Measurements from ENCODE around the gene CADM2. TPM values are rescaled to one million over a fixed set of nuclear protein-coding genes. Genes with fewer than 3 reads are reported as not detected.

The CADM2 gene
- total RNA-seq, 1 experiment from 2014 or later = 0.64 TPM

DNA sequence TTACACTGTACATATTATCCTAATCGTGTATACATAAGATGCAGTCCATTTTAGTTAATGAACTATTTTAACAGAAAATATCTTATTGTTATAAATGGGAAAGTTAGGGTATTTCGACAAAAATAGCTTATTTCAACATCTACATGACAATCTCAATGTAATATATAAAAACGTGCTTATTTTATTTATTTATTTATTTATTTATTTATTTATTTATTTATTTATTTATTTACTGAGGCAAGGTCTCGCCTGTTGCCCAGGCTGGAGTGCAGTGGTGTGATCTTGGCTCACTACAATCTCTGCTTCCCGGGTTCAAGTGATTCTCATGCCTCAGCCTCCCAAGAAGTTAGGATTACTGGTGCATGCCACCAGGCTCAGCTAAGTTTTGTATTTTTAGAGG lies 614.2 kb downstream of the CADM2 start:
- intact Hi-C loops (cut with micrococcal nuclease; ENCODE audit: unreplicated experiment) (loop anchor here (10.0 kb wide), 2 partner anchors 208 to 1028 kb away; no protein-coding TSS in a partner anchor), in situ Hi-C loops (cut with HindIII; ENCODE audit: low pct_unique_long_range_greater_than_20kb, low sequenced_read_pairs) (no loop called here)

DNA sequence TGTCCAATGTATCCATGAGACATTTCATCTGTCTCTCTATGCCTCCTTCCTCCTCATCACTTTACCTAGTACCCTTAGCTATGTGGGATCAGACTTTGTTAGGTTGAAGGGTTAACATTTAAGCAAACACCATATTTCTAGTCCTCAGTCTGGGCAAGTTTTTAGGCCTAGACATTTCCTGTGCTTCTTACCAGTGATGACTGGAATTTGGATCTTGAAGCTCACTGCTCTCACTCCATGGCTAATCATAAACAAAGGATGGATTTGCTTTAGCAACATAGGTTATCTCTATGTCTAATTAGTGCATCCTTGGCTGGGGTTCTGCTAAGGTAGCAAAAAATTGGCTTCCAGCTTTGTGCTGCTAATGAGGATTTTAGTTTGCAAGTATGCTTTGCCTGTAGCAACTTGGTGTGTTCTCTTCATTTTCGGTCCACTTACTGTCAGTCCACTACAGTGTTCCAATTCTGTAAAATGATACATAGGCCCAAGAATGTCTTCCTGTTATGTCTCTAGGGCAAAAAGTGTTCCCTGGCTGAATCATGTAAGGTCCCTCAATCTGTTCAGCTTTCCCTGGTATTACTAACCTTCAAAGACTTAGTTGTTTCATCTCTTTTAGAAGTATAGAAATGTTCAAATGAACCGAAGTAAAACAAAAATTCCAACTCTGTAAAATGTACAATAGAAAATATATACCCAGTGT lies 615.4 kb downstream of the CADM2 start:
- no peak overlapping the region for H3K4me3 ChIP-seq (ENCODE audit: low read depth in 2 of 2, low read length in 2 of 2)
- TF ChIP-seq SIN3A (IDR thresholded peaks at IDR 0.05; ENCODE audit: borderline replicate concordance, insufficient read depth, low read depth, low read length) (no peak), POLR2AphosphoS5 (IDR thresholded peaks at IDR 0.05; ENCODE audit: low read depth, low read length) (no peak), TCF7L2 (IDR thresholded peaks at IDR 0.05; ENCODE audit: low read depth, low read length) (no peak)
- TF ChIP-seq, protein P1, sequence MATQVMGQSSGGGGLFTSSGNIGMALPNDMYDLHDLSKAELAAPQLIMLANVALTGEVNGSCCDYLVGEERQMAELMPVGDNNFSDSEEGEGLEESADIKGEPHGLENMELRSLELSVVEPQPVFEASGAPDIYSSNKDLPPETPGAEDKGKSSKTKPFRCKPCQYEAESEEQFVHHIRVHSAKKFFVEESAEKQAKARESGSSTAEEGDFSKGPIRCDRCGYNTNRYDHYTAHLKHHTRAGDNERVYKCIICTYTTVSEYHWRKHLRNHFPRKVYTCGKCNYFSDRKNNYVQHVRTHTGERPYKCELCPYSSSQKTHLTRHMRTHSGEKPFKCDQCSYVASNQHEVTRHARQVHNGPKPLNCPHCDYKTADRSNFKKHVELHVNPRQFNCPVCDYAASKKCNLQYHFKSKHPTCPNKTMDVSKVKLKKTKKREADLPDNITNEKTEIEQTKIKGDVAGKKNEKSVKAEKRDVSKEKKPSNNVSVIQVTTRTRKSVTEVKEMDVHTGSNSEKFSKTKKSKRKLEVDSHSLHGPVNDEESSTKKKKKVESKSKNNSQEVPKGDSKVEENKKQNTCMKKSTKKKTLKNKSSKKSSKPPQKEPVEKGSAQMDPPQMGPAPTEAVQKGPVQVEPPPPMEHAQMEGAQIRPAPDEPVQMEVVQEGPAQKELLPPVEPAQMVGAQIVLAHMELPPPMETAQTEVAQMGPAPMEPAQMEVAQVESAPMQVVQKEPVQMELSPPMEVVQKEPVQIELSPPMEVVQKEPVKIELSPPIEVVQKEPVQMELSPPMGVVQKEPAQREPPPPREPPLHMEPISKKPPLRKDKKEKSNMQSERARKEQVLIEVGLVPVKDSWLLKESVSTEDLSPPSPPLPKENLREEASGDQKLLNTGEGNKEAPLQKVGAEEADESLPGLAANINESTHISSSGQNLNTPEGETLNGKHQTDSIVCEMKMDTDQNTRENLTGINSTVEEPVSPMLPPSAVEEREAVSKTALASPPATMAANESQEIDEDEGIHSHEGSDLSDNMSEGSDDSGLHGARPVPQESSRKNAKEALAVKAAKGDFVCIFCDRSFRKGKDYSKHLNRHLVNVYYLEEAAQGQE (IDR thresholded peaks at IDR 0.05; ENCODE audit: insufficient read depth in 1 of 2, low read depth in 2 of 2, low read length in 1 of 2) = no peak
- TF ChIP-seq, protein P2, sequence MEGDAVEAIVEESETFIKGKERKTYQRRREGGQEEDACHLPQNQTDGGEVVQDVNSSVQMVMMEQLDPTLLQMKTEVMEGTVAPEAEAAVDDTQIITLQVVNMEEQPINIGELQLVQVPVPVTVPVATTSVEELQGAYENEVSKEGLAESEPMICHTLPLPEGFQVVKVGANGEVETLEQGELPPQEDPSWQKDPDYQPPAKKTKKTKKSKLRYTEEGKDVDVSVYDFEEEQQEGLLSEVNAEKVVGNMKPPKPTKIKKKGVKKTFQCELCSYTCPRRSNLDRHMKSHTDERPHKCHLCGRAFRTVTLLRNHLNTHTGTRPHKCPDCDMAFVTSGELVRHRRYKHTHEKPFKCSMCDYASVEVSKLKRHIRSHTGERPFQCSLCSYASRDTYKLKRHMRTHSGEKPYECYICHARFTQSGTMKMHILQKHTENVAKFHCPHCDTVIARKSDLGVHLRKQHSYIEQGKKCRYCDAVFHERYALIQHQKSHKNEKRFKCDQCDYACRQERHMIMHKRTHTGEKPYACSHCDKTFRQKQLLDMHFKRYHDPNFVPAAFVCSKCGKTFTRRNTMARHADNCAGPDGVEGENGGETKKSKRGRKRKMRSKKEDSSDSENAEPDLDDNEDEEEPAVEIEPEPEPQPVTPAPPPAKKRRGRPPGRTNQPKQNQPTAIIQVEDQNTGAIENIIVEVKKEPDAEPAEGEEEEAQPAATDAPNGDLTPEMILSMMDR (IDR thresholded peaks at IDR 0.05) = no peak
- DNase-seq (ENCODE audit: low read depth, low spot score) (no peak), ATAC-seq (no peak)
- in situ Hi-C loops (cut with HindIII; ENCODE audit: low pct_unique_long_range_greater_than_20kb, low sequenced_read_pairs) (no loop called here), intact Hi-C loops (cut with micrococcal nuclease; ENCODE audit: unreplicated experiment) (loop anchor here (10.0 kb wide), 2 partner anchors 209 to 1029 kb away; no protein-coding TSS in a partner anchor)
- no peaks in the 10 kb centered on the region for H3K4me1 ChIP-seq (ENCODE audit: control insufficient read depth, insufficient read depth, low read length)
- H3K36me3 ChIP-seq (ENCODE audit: control insufficient read depth, insufficient read depth, low read length) = no peaks in the 10 kb centered on the region
- no peaks in the 10 kb centered on the region for H3K9me3 ChIP-seq (ENCODE audit: control insufficient read depth, insufficient read depth, low read depth, low read length)
- no peak overlapping the region for H3K27ac ChIP-seq (ENCODE audit: low read length)
- POLR2A ChIA-PET = no interaction called here
- BruUV-seq (replicated peaks) = no TSS peak
- CTCF ChIA-PET = interaction anchor here (0.6 kb wide), 1 partner anchor 214 kb away, joined by 3 read pairs; no protein-coding TSS in a partner anchor
- no peaks in the 10 kb centered on the region for H3K27me3 ChIP-seq (ENCODE audit: control insufficient read depth, insufficient read depth, low read length)

More for the DNA sequence above, 614.2 kb downstream of the CADM2 start:
- ATAC-seq (no peak), DNase-seq (ENCODE audit: low read depth, low spot score) (no peak)
- no TSS peak for BruUV-seq (replicated peaks)
- no peak for TF ChIP-seq TCF7L2 (IDR thresholded peaks at IDR 0.05; ENCODE audit: low read depth, low read length)
- TF ChIP-seq, protein P1 (IDR thresholded peaks at IDR 0.05; ENCODE audit: insufficient read depth in 1 of 2, low read depth in 2 of 2, low read length in 1 of 2) = no peak
- TF ChIP-seq SIN3A (IDR thresholded peaks at IDR 0.05; ENCODE audit: borderline replicate concordance, insufficient read depth, low read depth, low read length) = no peak
- Histone ChIP-seq H3K36me3 (ENCODE audit: control insufficient read depth, insufficient read depth, low read length) (no peaks in the 10 kb centered on the region), H3K9me3 (ENCODE audit: control insufficient read depth, insufficient read depth, low read depth, low read length) (no peaks in the 10 kb centered on the region), H3K27me3 (ENCODE audit: control insufficient read depth, insufficient read depth, low read length) (no peaks in the 10 kb centered on the region), H3K27ac (ENCODE audit: low read length) (no peak overlapping the region), H3K4me3 (ENCODE audit: low read depth in 2 of 2, low read length in 2 of 2) (no peak overlapping the region), H3K4me1 (ENCODE audit: control insufficient read depth, insufficient read depth, low read length) (no peaks in the 10 kb centered on the region)
- POLR2A ChIA-PET = no interaction called here
- CTCF ChIA-PET = no interaction called here
